ENCODE results near the gene LHX1.

Gene LHX1

DNA sequence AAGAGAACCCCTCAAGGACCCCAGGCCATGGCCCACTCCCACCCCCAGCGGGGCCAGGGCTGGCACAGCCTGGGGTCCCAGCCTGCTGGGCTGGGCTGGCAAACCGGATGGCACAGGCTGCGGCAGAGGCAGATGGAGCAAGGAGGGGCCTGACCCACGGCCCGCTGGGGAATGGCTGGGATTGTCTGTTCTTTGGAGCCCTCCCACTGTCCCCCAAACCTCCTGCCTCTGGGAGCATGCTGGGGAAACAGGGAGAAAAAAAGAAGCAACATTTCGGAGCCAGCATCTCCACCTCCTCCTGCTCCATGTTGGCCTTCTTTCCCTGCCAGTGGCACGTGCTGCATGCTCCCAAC lies 37.1 kb upstream of the LHX1 start:
- no peak for DNase-seq
- H3K4me3 ChIP-seq (ENCODE audit: insufficient read depth, low read depth, low read length, poor library complexity, severe bottlenecking) = no peak overlapping the region
- H3K27ac ChIP-seq (ENCODE audit: insufficient read depth, low read length, poor library complexity, severe bottlenecking) = no peak overlapping the region
- no peaks in the 10 kb centered on the region for H3K9me3 ChIP-seq (ENCODE audit: control insufficient read depth, low read length)
- no peaks in the 10 kb centered on the region for H3K27me3 ChIP-seq (replicated peaks; ENCODE audit: control insufficient read depth, insufficient read depth, low read length, poor library complexity, severe bottlenecking)
- no peaks in the 10 kb centered on the region for H3K36me3 ChIP-seq (ENCODE audit: control insufficient read depth, insufficient read depth, low read length)
- H3K4me1 ChIP-seq (ENCODE audit: control insufficient read depth, insufficient read depth, low read length, poor library complexity, severe bottlenecking) = no peaks in the 10 kb centered on the region

DNA sequence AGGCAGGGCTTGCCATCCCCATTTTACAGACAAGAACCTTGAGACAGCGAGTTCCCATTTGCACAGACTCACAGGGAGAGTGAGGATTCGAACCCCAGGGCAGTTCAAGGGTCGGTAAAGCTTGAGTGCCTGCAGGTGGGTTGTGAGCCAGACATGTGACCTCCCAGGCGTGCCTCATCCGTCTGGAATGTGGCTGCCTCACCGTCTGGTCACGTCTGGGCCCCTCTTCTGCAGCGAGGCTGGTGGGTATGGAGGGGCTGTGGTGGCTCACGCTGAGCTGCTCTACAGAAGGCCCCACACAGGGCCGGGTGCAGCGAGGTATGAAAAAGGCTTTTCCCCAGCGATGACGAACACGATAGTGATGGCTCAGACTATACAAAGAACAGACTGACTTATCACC lies 35.8 kb upstream of the LHX1 start:
- Histone ChIP-seq H3K27ac (ENCODE audit: insufficient read depth, low read length, poor library complexity, severe bottlenecking) (no peak overlapping the region), H3K4me3 (ENCODE audit: insufficient read depth, low read depth, low read length, poor library complexity, severe bottlenecking) (no peak overlapping the region), H3K4me1 (ENCODE audit: control insufficient read depth, insufficient read depth, low read length, poor library complexity, severe bottlenecking) (no peaks in the 10 kb centered on the region), H3K27me3 (replicated peaks; ENCODE audit: control insufficient read depth, insufficient read depth, low read length, poor library complexity, severe bottlenecking) (no peaks in the 10 kb centered on the region), H3K9me3 (ENCODE audit: control insufficient read depth, low read length) (no peaks in the 10 kb centered on the region), H3K36me3 (ENCODE audit: control insufficient read depth, insufficient read depth, low read length) (no peaks in the 10 kb centered on the region)
- no peak for DNase-seq

DNA sequence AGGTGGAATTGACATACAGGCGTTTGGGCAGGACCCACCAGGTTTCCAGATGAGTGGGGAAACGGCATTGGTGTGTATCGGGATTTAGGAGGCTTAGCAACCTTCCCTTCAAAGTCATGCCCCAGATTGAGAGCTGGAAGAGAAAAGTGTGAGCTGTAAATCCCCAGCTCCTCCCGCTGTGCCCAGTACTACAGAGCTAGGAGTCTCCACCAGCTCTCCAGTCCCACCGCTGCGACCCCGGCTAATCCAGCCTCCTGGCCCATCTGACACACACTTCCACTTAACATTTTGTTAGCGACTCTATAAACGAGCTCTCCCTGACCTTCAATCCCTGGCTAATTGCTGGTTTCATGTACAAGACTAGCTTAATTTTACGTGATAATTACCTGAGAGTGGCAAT lies 29.9 kb upstream of the LHX1 start:
- no peaks in the 10 kb centered on the region for H3K4me1 ChIP-seq (ENCODE audit: control insufficient read depth, insufficient read depth, low read length, poor library complexity, severe bottlenecking)
- no peak for DNase-seq
- no peak overlapping the region for H3K27ac ChIP-seq (ENCODE audit: insufficient read depth, low read length, poor library complexity, severe bottlenecking)
- no peaks in the 10 kb centered on the region for H3K36me3 ChIP-seq (ENCODE audit: control insufficient read depth, insufficient read depth, low read length)
- H3K9me3 ChIP-seq (ENCODE audit: control insufficient read depth, low read length) = no peaks in the 10 kb centered on the region
- no peak overlapping the region for H3K4me3 ChIP-seq (ENCODE audit: insufficient read depth, low read depth, low read length, poor library complexity, severe bottlenecking)
- peaks cover 4% of the 10 kb centered on the region for H3K27me3 ChIP-seq (replicated peaks; ENCODE audit: control insufficient read depth, insufficient read depth, low read length, poor library complexity, severe bottlenecking)

DNA sequence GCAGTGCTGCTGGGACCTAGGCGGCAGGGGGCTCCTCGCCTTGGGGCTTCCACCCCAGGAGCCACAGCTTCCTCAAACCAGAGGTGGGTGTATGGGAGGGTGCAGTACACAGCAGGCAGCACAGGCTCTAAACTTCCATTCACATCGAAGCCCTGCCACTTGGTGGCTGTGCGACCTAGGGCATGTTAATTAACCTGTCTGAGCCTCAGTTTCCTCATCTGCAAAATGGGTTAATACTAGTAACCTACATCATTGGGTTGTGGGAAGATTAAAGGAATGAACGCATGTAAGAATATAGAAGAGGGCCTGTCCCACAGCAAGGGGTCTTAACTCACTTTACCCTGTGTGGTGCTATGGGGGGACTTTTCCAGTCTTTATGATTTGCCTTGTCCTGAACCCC lies 26.8 kb upstream of the LHX1 start:
- Histone ChIP-seq H3K27me3 (replicated peaks; ENCODE audit: control insufficient read depth, insufficient read depth, low read length, poor library complexity, severe bottlenecking) (peaks cover 4% of the 10 kb centered on the region), H3K4me3 (ENCODE audit: insufficient read depth, low read depth, low read length, poor library complexity, severe bottlenecking) (no peak overlapping the region)

DNA sequence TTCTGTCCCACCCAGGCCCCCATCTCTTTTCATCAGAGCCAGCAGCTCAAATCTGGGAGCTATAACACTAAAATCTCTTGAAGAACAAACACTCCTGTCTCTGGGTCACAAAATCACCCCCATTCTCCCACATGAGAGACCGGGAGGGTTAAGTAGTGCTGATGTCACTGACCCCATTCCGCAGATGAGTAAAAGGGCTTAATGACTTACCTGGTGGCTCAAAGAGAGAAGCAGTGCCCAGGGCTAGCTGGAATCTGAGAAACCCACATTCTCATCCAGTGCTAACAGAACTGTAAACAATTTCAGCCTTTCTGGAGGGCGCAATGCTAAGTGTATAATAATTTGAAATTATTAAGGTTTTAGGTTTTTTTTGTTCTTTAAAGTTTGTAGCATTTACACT lies 26.3 kb upstream of the LHX1 start:
- H3K4me1 ChIP-seq (ENCODE audit: control insufficient read depth, insufficient read depth, low read length, poor library complexity, severe bottlenecking) = no peaks in the 10 kb centered on the region
- DNase-seq = no peak
- no peak overlapping the region for H3K27ac ChIP-seq (ENCODE audit: insufficient read depth, low read length, poor library complexity, severe bottlenecking)
- H3K9me3 ChIP-seq (ENCODE audit: control insufficient read depth, low read length) = no peaks in the 10 kb centered on the region
- peaks cover 4% of the 10 kb centered on the region for H3K27me3 ChIP-seq (replicated peaks; ENCODE audit: control insufficient read depth, insufficient read depth, low read length, poor library complexity, severe bottlenecking)
- H3K36me3 ChIP-seq (ENCODE audit: control insufficient read depth, insufficient read depth, low read length) = no peaks in the 10 kb centered on the region
- no peak overlapping the region for H3K4me3 ChIP-seq (ENCODE audit: insufficient read depth, low read depth, low read length, poor library complexity, severe bottlenecking)

More for the DNA sequence above, 26.8 kb upstream of the LHX1 start:
- no peaks in the 10 kb centered on the region for H3K4me1 ChIP-seq (ENCODE audit: control insufficient read depth, insufficient read depth, low read length, poor library complexity, severe bottlenecking)
- H3K9me3 ChIP-seq (ENCODE audit: control insufficient read depth, low read length) = no peaks in the 10 kb centered on the region
- DNase-seq = no peak
- H3K27ac ChIP-seq (ENCODE audit: insufficient read depth, low read length, poor library complexity, severe bottlenecking) = no peak overlapping the region
- H3K36me3 ChIP-seq (ENCODE audit: control insufficient read depth, insufficient read depth, low read length) = no peaks in the 10 kb centered on the region

DNA sequence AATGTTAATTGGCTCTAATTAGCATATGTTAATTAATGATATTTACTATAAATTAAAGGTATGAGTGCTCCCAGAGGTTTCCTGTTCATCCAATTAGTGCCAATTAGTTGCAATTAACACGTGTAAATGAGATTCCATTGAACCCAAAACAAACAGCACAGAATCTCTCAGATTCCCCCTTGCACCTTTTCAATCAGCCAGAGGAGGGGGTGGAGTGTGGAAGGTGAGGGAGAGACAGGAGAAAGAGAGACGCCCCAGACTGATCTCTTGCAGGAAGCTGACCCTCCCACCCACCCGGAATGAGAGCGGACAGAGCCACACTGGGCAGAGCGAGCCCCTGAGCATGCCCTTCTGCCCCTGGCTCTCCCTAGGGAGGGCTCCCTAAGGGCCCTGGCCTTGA lies 24.1 kb upstream of the LHX1 start:
- Histone ChIP-seq H3K4me1 (ENCODE audit: control insufficient read depth, insufficient read depth, low read length, poor library complexity, severe bottlenecking) (no peaks in the 10 kb centered on the region), H3K27ac (ENCODE audit: insufficient read depth, low read length, poor library complexity, severe bottlenecking) (no peak overlapping the region), H3K9me3 (ENCODE audit: control insufficient read depth, low read length) (no peaks in the 10 kb centered on the region), H3K4me3 (ENCODE audit: insufficient read depth, low read depth, low read length, poor library complexity, severe bottlenecking) (no peak overlapping the region), H3K27me3 (replicated peaks; ENCODE audit: control insufficient read depth, insufficient read depth, low read length, poor library complexity, severe bottlenecking) (peaks cover 4% of the 10 kb centered on the region), H3K36me3 (ENCODE audit: control insufficient read depth, insufficient read depth, low read length) (no peaks in the 10 kb centered on the region)
- DNase-seq = no peak

DNA sequence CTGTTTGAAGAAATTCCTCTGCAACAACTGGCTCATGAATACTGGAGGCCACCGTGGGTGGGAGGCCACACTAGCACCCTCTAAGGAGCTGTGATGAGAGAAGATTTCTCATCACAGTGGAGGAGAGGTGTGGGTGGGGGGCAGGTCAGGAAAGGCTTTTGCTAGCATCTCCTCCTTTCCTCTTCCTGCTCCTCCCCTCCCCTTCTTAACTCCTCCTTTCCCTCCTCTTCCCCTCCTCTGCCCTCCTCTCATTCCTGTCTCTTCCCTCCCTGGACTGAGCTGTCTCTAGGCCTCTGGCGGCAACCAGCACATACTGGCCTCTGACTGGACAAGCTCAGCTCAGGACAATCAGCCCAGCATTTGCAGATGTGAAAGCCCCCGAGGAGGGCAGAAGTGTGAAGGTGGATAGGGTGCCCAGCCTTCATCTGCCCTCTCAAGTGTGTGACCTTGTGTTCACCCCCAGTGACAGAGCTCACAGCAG lies 19.0 kb upstream of the LHX1 start:
- H3K27me3 ChIP-seq (replicated peaks; ENCODE audit: control insufficient read depth, insufficient read depth, low read length, poor library complexity, severe bottlenecking) = no peaks in the 10 kb centered on the region
- DNase-seq = no peak
- no peak overlapping the region for H3K4me3 ChIP-seq (ENCODE audit: insufficient read depth, low read depth, low read length, poor library complexity, severe bottlenecking)
- H3K27ac ChIP-seq (ENCODE audit: insufficient read depth, low read length, poor library complexity, severe bottlenecking) = no peak overlapping the region
- no peaks in the 10 kb centered on the region for H3K4me1 ChIP-seq (ENCODE audit: control insufficient read depth, insufficient read depth, low read length, poor library complexity, severe bottlenecking)
- H3K9me3 ChIP-seq (ENCODE audit: control insufficient read depth, low read length) = no peaks in the 10 kb centered on the region
- no peaks in the 10 kb centered on the region for H3K36me3 ChIP-seq (ENCODE audit: control insufficient read depth, insufficient read depth, low read length)

DNA sequence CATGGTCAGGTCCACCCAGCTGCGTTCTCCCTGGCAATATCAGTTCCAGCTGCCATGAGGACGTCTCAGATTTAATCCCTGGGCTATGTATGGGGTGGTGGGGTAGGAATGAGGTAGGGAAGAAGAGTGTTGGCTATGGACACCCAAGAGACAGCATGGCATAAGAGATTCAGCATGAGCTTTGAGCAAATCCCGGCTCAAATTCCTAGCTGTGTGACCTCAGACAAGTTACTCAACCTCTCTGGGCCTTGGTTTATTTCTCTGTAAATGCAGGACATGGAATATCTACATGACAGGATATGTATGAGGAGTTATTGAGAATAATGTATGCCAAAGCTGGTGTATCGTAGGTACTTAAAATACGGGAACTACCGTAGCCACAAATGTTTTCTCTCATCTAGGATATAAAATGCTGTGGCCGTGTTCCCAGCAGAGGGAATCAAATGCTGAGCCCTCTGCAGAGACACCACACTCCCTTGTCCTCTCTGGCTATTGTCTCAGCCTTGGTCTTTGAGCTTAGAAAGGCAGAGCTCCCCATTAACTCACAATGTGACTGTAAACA lies 17.8 kb upstream of the LHX1 start:
- H3K27ac ChIP-seq (ENCODE audit: insufficient read depth, low read length, poor library complexity, severe bottlenecking) = no peak overlapping the region
- no peak for DNase-seq
- H3K4me1 ChIP-seq (ENCODE audit: control insufficient read depth, insufficient read depth, low read length, poor library complexity, severe bottlenecking) = no peaks in the 10 kb centered on the region
- no peaks in the 10 kb centered on the region for H3K27me3 ChIP-seq (replicated peaks; ENCODE audit: control insufficient read depth, insufficient read depth, low read length, poor library complexity, severe bottlenecking)
- H3K36me3 ChIP-seq (ENCODE audit: control insufficient read depth, insufficient read depth, low read length) = no peaks in the 10 kb centered on the region
- no peaks in the 10 kb centered on the region for H3K9me3 ChIP-seq (ENCODE audit: control insufficient read depth, low read length)
- H3K4me3 ChIP-seq (ENCODE audit: insufficient read depth, low read depth, low read length, poor library complexity, severe bottlenecking) = no peak overlapping the region

DNA sequence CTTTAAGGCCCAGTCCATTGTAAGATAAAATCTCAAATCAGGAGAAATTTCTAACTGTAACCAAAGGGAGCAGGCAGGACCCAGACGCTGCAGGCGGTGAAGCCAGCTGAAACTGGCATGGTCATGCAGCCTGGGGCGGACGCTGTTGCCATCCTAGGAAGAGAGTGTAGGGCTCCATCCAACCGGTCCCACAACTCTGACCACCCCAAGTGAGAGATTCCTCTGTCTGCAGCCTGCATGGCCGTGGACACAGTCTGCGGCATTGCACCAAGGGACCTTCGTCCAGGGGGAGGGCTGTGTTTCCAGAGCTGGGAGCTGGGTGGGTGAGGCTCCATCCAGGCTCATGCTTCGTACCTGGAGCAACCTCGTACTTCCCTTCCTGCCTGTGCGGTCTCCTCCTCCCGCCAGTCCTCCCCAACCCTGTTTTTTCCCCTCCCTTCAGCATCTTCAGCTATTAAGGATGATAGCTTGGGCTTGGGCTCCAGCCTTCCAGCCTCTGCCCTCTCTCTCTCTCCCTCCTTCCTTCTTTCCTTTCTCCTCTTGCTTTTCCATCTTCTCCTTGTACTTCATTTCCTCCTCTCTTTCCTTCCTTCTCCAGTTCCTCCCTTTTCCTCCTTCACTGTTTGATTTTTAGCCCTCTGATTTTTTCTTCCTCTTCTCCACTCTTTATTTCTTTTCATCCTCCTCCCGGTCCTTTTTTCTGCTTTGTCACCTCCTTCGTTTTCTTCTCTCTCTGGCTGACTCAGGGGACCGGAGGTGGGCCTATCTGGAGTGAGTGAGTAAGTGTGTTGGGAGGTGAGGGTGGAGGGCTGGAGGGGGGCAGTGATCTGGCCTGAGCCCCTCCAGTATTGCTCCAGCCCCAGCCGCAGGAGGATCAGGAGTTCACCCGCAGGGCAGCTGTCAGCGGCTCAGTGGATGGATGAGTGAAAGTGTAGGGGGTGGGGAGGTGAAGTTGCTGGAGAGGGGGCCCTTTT lies 17.0 kb upstream of the LHX1 start:
- no peak for DNase-seq

DNA sequence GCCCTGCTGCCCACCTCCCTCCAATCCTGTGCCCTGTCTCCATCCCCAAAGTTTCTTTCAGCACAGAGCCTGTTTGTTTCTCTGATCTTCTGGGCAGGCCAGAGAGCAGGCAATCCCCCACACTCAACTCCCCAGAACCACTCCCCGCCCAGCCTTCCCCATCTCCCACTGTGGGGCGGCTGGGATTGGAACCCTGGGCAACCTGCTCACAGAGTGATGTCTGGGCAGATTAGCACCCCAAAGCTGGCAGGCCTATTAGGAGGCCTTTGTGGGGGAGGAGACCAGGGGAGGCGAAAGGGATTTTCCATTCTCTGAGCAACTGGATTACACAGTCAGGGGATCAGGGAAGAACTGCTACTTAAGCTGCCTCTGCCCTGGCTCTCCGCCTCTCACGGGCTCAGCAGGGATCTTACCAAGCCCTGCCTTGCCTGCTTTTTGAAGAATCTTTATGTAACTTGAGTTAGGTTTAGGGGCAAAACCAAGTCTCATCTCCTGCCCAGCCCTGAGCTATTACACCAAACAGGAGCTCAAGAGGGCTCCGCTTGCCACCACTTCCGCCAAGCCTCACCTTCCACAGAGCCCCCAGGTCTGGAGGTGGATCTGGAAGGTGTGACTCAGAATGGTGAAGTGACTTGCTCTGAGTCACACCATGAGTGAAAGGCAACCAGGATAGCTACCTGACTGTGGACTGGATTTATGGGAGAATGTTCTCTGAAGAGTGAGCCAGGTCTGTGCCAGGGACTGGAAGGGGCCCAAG lies 16.0 kb upstream of the LHX1 start:
- Histone ChIP-seq H3K36me3 (ENCODE audit: control insufficient read depth, insufficient read depth, low read length) (no peaks in the 10 kb centered on the region), H3K9me3 (ENCODE audit: control insufficient read depth, low read length) (no peaks in the 10 kb centered on the region), H3K4me1 (ENCODE audit: control insufficient read depth, insufficient read depth, low read length, poor library complexity, severe bottlenecking) (no peaks in the 10 kb centered on the region), H3K27ac (ENCODE audit: insufficient read depth, low read length, poor library complexity, severe bottlenecking) (no peak overlapping the region), H3K27me3 (replicated peaks; ENCODE audit: control insufficient read depth, insufficient read depth, low read length, poor library complexity, severe bottlenecking) (no peaks in the 10 kb centered on the region), H3K4me3 (ENCODE audit: insufficient read depth, low read depth, low read length, poor library complexity, severe bottlenecking) (no peak overlapping the region)
- no peak for DNase-seq

More for the DNA sequence above, 17.0 kb upstream of the LHX1 start:
- no peaks in the 10 kb centered on the region for H3K4me1 ChIP-seq (ENCODE audit: control insufficient read depth, insufficient read depth, low read length, poor library complexity, severe bottlenecking)
- H3K4me3 ChIP-seq (ENCODE audit: insufficient read depth, low read depth, low read length, poor library complexity, severe bottlenecking) = no peak overlapping the region
- H3K9me3 ChIP-seq (ENCODE audit: control insufficient read depth, low read length) = no peaks in the 10 kb centered on the region
- no peaks in the 10 kb centered on the region for H3K36me3 ChIP-seq (ENCODE audit: control insufficient read depth, insufficient read depth, low read length)
- H3K27ac ChIP-seq (ENCODE audit: insufficient read depth, low read length, poor library complexity, severe bottlenecking) = no peak overlapping the region
- no peaks in the 10 kb centered on the region for H3K27me3 ChIP-seq (replicated peaks; ENCODE audit: control insufficient read depth, insufficient read depth, low read length, poor library complexity, severe bottlenecking)

Data from effector memory CD4-positive, alpha-beta T cell (primary cell).